AG09309 (cell line): ENCODE results near the gene DISP3.

Experiments used
- DNase-seq: peaks from one replicate; pipeline ENCODE4 v3.0.0-alpha.2; 2010; ENCODE audit warnings: low read depth
- H3K4me3 ChIP-seq: 2 replicates; pipeline ENCODE4 v1.5.1; 2011; ENCODE audit warnings: mild to moderate bottlenecking, low read depth, low read length, moderate library complexity; ENCODE audit not compliant: control insufficient read depth
- CTCF ChIP-seq: IDR thresholded peaks from 2 replicates; pipeline ENCODE4 v1.5.1; 2011; ENCODE audit warnings: mild to moderate bottlenecking, low read depth, low read length, inconsistent platforms; ENCODE audit not compliant: insufficient read depth, control insufficient read depth; ENCODE audit errors: missing control alignments

Gene DISP3

GRCh38 chr1:11540773-11541160 is 61.8 kb downstream of the DISP3 start:
- H3K4me3 ChIP-seq: no peak overlapping the region
- DNase-seq: no peak
- TF ChIP-seq CTCF: no peak

- no peak for TF ChIP-seq CTCF
- H3K4me3 ChIP-seq: no peak overlapping the region
- no peak for DNase-seq
These were observed 62.3 kb downstream of the DISP3 start for GRCh38 chr1:11541236-11541635.

- H3K4me3 ChIP-seq: no peak overlapping the region
- no peak for DNase-seq
- no peak for TF ChIP-seq CTCF
These were observed 63.0 kb downstream of the DISP3 start for GRCh38 chr1:11541956-11542355.

- TF ChIP-seq CTCF: no peak
- no peak for DNase-seq
- H3K4me3 ChIP-seq: no peak overlapping the region
These were observed 64.4 kb downstream of the DISP3 start for GRCh38 chr1:11543392-11543791.

GRCh38 chr1:11543796-11544195 is 64.8 kb downstream of the DISP3 start:
- TF ChIP-seq CTCF: no peak
- H3K4me3 ChIP-seq: no peak overlapping the region
- DNase-seq: no peak

- no peak overlapping the region for H3K4me3 ChIP-seq
- no peak for TF ChIP-seq CTCF
- no peak for DNase-seq
These were observed 67.5 kb downstream of the DISP3 start for GRCh38 chr1:11546456-11546855.

GRCh38 chr1:11550664-11551283 is 71.8 kb downstream of the DISP3 start:
- peak; percentile 16 for DNase-seq
- H3K4me3 ChIP-seq: no peak overlapping the region
- no peak for TF ChIP-seq CTCF
